ENCODE results near the gene PLXNA2. TPM values are rescaled to one million over a fixed set of nuclear protein-coding genes. Genes with fewer than 3 reads are reported as not detected.

PLXNA2 gene
- total and polyA plus RNA-seq, 2 of the 13 experiments (the other 11 are each of a cell fraction or from before 2014, with no cell fraction given): 1.1 to 2.1 TPM

GRCh38 chr1:208133355-208133754 lies 110.8 kb downstream of the PLXNA2 start:
- ATAC-seq (no peak), DNase-seq (ENCODE audit: low spot score) (no peak), FAIRE-seq (no peak)
- no TSS peak for BruUV-seq (replicated peaks)
- H3K4me1 ChIP-seq (ENCODE audit: insufficient read depth, low read length): peaks cover 43% of the 10 kb centered on the region
- TF ChIP-seq ATF6 (CRISPR knock-in tag; conservative IDR thresholded peaks at IDR 0.05) (no peak), ELF4 (CRISPR knock-in tag; IDR thresholded peaks at IDR 0.05; ENCODE audit: borderline replicate concordance) (no peak), ZNF629 (CRISPR knock-in tag; conservative IDR thresholded peaks at IDR 0.05) (no peak)
- ChIA-PET CTCF (ENCODE audit: low intra/inter-chr PET ratio, low total read pairs) (interaction anchor here (1.9 kb wide), 1 partner anchor 112 kb away, joined by 17 read pairs; no protein-coding TSS in a partner anchor), POLR2A (interaction anchor here (1.4 kb wide), 1 partner anchor 75 kb away, joined by 5 read pairs; no protein-coding TSS in a partner anchor)
- in situ Hi-C loops (cut with HindIII; ENCODE audit: extremely low pct_ligation_motif_present, low pct_unique_long_range_greater_than_20kb) (loop anchor here (5.0 kb wide), 1 partner anchor 109 kb away; the partner anchor contains the start of gene PLXNA2), intact Hi-C loops (cut with micrococcal nuclease; ENCODE audit: unreplicated experiment) (loop anchor here (5.0 kb wide), 1 partner anchor 39 kb away; no protein-coding TSS in a partner anchor)
- H3K4me3 ChIP-seq (replicated peaks in 1 of 3; ENCODE audit: insufficient read depth in 1 of 3, low read depth in 2 of 3, low read length in 3 of 3): no peak overlapping the region
- no peak overlapping the region for H3K4me2 ChIP-seq (ENCODE audit: low read depth, low read length)
- no peaks in the 10 kb centered on the region for H3K9me3 ChIP-seq (ENCODE audit: low read length)
- no peak overlapping the region for H2AFZ ChIP-seq (ENCODE audit: low read length)
- H4K20me1 ChIP-seq (ENCODE audit: insufficient read depth, low read length): no peaks in the 10 kb centered on the region
- no peaks in the 10 kb centered on the region for H3K79me2 ChIP-seq (ENCODE audit: insufficient read depth, low read length)
- H3K27ac ChIP-seq (ENCODE audit: extremely low read length, insufficient read depth, low read length): no peak overlapping the region
- H3K9ac ChIP-seq (ENCODE audit: insufficient read depth, low read depth, low read length): no peak overlapping the region
- 88% methylated on average over 2 of the region's 2 CpGs for WGBS (ENCODE audit: low lambda C conversion rate)
- no peaks in the 10 kb centered on the region for H3K27me3 ChIP-seq (ENCODE audit: control insufficient read depth in 1 of 2, insufficient read depth in 2 of 2, low read length in 2 of 2)
- no peaks in the 10 kb centered on the region for H3K36me3 ChIP-seq (replicated peaks in 1 of 2; ENCODE audit: control insufficient read depth in 1 of 2, insufficient read depth in 2 of 2, low read length in 2 of 2)

GRCh38 chr1:208132287-208132882 lies 111.8 kb downstream of the PLXNA2 start:
- H3K4me3 ChIP-seq (replicated peaks in 1 of 3; ENCODE audit: insufficient read depth in 1 of 3, low read depth in 2 of 3, low read length in 3 of 3): no peak overlapping the region
- ChIA-PET POLR2A (interaction anchor here (1.1 to 1.4 kb wide), 2 partner anchors 76 to 112 kb away, joined by 5 to 8 read pairs; partner anchors contain the start of gene PLXNA2), CTCF (ENCODE audit: low intra/inter-chr PET ratio, low total read pairs) (interaction anchor here (1.2 to 1.9 kb wide), 3 partner anchors 58 to 113 kb away, joined by 5 to 17 read pairs (median 10); no protein-coding TSS in a partner anchor)
- 62% methylated on average over 3 of the region's 4 CpGs for WGBS (ENCODE audit: low lambda C conversion rate)
- no peak overlapping the region for H3K9ac ChIP-seq (ENCODE audit: insufficient read depth, low read depth, low read length)
- H3K4me1 ChIP-seq (ENCODE audit: insufficient read depth, low read length): peaks cover 43% of the 10 kb centered on the region
- DNase-seq (ENCODE audit: low spot score): peak; percentile 54
- no peak overlapping the region for H2AFZ ChIP-seq (ENCODE audit: low read length)
- BruUV-seq (replicated peaks): no TSS peak
- intact Hi-C loops (cut with micrococcal nuclease; ENCODE audit: unreplicated experiment) (loop anchor here (1.0 to 5.0 kb wide), 2 partner anchors 40 to 113 kb away; no protein-coding TSS in a partner anchor), in situ Hi-C loops (cut with HindIII; ENCODE audit: extremely low pct_ligation_motif_present, low pct_unique_long_range_greater_than_20kb) (loop anchor here (5.0 kb wide), 1 partner anchor 110 kb away; the partner anchor contains the start of gene PLXNA2)
- H3K27ac ChIP-seq (ENCODE audit: extremely low read length, insufficient read depth, low read length): no peak overlapping the region
- H3K27me3 ChIP-seq (ENCODE audit: control insufficient read depth in 1 of 2, insufficient read depth in 2 of 2, low read length in 2 of 2): no peaks in the 10 kb centered on the region
- no peaks in the 10 kb centered on the region for H4K20me1 ChIP-seq (ENCODE audit: insufficient read depth, low read length)
- no peaks in the 10 kb centered on the region for H3K79me2 ChIP-seq (ENCODE audit: insufficient read depth, low read length)
- peak; percentile 60 for FAIRE-seq
- H3K36me3 ChIP-seq (replicated peaks in 1 of 2; ENCODE audit: control insufficient read depth in 1 of 2, insufficient read depth in 2 of 2, low read length in 2 of 2): no peaks in the 10 kb centered on the region
- H3K9me3 ChIP-seq (ENCODE audit: low read length): no peaks in the 10 kb centered on the region
- ATAC-seq: peak; percentile 96
- no peak overlapping the region for H3K4me2 ChIP-seq (ENCODE audit: low read depth, low read length)
- no peak for TF ChIP-seq ZNF772 (CRISPR knock-in tag; IDR thresholded peaks at IDR 0.05)
- 0 out of 2 replicates have a peak, but pooled peaks have one; percentile 23 for TF ChIP-seq TBX2 (CRISPR knock-in tag; IDR thresholded peaks at IDR 0.05; ENCODE audit: borderline replicate concordance)
- TF ChIP-seq MXD3 (CRISPR knock-in tag; IDR thresholded peaks at IDR 0.05): peak; percentile 34; the same call in 1 of the 2 replicates
- peak; percentile 73 for TF ChIP-seq XRCC5 (optimal IDR thresholded peaks at IDR 0.05; ENCODE audit: low read length)
- TF ChIP-seq ARID5B (CRISPR knock-in tag; IDR thresholded peaks at IDR 0.05): peak; percentile 32; the same call in 1 of the 2 replicates

All from HepG2 (cell line).